KMS-11 (cell line): ENCODE measurements around the gene DMRTB1.
A peak's percentile ranks its signal among the peaks of the same experiment; 100 is the strongest.

Experiments
- H2AFZ ChIP-seq: fragments of 200-600 bp; sonication (generic); 2 replicates; pipeline ENCODE4 v1.6.1; 2016; ENCODE audit warnings: antibody characterized with exemption, mixed run types, low read depth
- H3K27ac ChIP-seq: fragments of 200-600 bp; sonication (generic); 2 replicates; pipeline ENCODE4 v1.6.1; 2016; ENCODE audit warnings: mild to moderate bottlenecking, mixed run types
- H3K27me3 ChIP-seq: fragments of 200-600 bp; sonication (generic); 2 replicates; pipeline ENCODE4 v1.6.1; 2017; ENCODE audit warnings: mild to moderate bottlenecking, low read depth, mixed run types, moderate library complexity; ENCODE audit not compliant: insufficient read depth
- H3K36me3 ChIP-seq: fragments of 200-600 bp; sonication (generic); 2 replicates; pipeline ENCODE4 v1.6.1; 2017; ENCODE audit warnings: mild to moderate bottlenecking, mixed run types; ENCODE audit not compliant: insufficient read depth
- H3K4me1 ChIP-seq: fragments of 200-600 bp; sonication (generic); 2 replicates; pipeline ENCODE4 v1.6.1; 2016; ENCODE audit warnings: mild to moderate bottlenecking, low read depth, mixed run types; ENCODE audit not compliant: poor library complexity, severe bottlenecking
- H3K4me2 ChIP-seq: fragments of 200-600 bp; sonication (generic); 2 replicates; pipeline ENCODE4 v1.7.0; 2016; ENCODE audit warnings: mild to moderate bottlenecking, mixed run types
- H3K4me3 ChIP-seq: fragments of 200-600 bp; sonication (generic); IDR thresholded peaks from 2 replicates; pipeline ENCODE4 v1.6.1; 2017; ENCODE audit warnings: low read depth, low read length, mixed read lengths; ENCODE audit not compliant: insufficient read depth
- H3K79me2 ChIP-seq: fragments of 200-600 bp; sonication (generic); 2 replicates; pipeline ENCODE4 v1.6.1; 2016; ENCODE audit warnings: low read depth, mixed run types; ENCODE audit not compliant: insufficient read depth
- H3K9ac ChIP-seq: fragments of 200-600 bp; sonication (generic); 2 replicates; pipeline ENCODE4 v1.6.1; 2016; ENCODE audit warnings: mild to moderate bottlenecking, mixed run types
- H4K20me1 ChIP-seq: fragments of 200-600 bp; sonication (generic); 2 replicates; pipeline ENCODE4 v1.6.1; 2016; ENCODE audit warnings: mild to moderate bottlenecking, mixed run types; ENCODE audit not compliant: insufficient read depth
- CTCF ChIP-seq: fragments of 200-600 bp; sonication (generic); conservative IDR thresholded peaks from 2 replicates; pipeline ENCODE4 v1.6.1; 2017; ENCODE audit warnings: low read depth, mild to moderate bottlenecking, antibody characterized with exemption, low read length, moderate library complexity, mixed read lengths

The DMRTB1 gene

GRCh38 chr1:53482441-53483153 is 23.4 kb downstream of the DMRTB1 start:
- Histone ChIP-seq H3K4me1 (no peaks in the 10 kb centered on the region), H3K79me2 (no peaks in the 10 kb centered on the region), H4K20me1 (no peaks in the 10 kb centered on the region), H3K9ac (no peak overlapping the region), H3K36me3 (no peaks in the 10 kb centered on the region), H3K27me3 (no peaks in the 10 kb centered on the region), H3K4me2 (no peak overlapping the region), H3K4me3 (no peak overlapping the region), H3K27ac (no peak overlapping the region), H2AFZ (no peak overlapping the region)
- TF ChIP-seq CTCF = no peak

GRCh38 chr1:53483170-53483569 is 24.0 kb downstream of the DMRTB1 start:
- H3K36me3 ChIP-seq = no peaks in the 10 kb centered on the region
- no peak overlapping the region for H3K27ac ChIP-seq
- no peaks in the 10 kb centered on the region for H3K4me1 ChIP-seq
- H3K9ac ChIP-seq = no peak overlapping the region
- TF ChIP-seq CTCF = no peak
- H4K20me1 ChIP-seq = no peaks in the 10 kb centered on the region
- H3K4me3 ChIP-seq = no peak overlapping the region
- no peaks in the 10 kb centered on the region for H3K79me2 ChIP-seq
- no peak overlapping the region for H2AFZ ChIP-seq
- H3K27me3 ChIP-seq = no peaks in the 10 kb centered on the region
- no peak overlapping the region for H3K4me2 ChIP-seq

GRCh38 chr1:53483656-53484055 is 24.5 kb downstream of the DMRTB1 start:
- no peak for TF ChIP-seq CTCF
- Histone ChIP-seq H2AFZ (no peak overlapping the region), H3K79me2 (no peaks in the 10 kb centered on the region), H3K4me3 (no peak overlapping the region), H3K27ac (no peak overlapping the region), H3K27me3 (no peaks in the 10 kb centered on the region), H4K20me1 (no peaks in the 10 kb centered on the region), H3K9ac (no peak overlapping the region), H3K4me2 (no peak overlapping the region), H3K4me1 (no peaks in the 10 kb centered on the region), H3K36me3 (no peaks in the 10 kb centered on the region)

GRCh38 chr1:53484705-53485477 is 25.7 kb downstream of the DMRTB1 start:
- peak overlapping the region; percentile 53; the same call in 1 of the 2 replicates for H2AFZ ChIP-seq
- H3K36me3 ChIP-seq = no peaks in the 10 kb centered on the region
- TF ChIP-seq CTCF = no peak
- no peak overlapping the region for H3K9ac ChIP-seq
- no peaks in the 10 kb centered on the region for H4K20me1 ChIP-seq
- H3K79me2 ChIP-seq = no peaks in the 10 kb centered on the region
- no peak overlapping the region for H3K27ac ChIP-seq
- H3K27me3 ChIP-seq = no peaks in the 10 kb centered on the region
- H3K4me2 ChIP-seq = no peak overlapping the region
- no peaks in the 10 kb centered on the region for H3K4me1 ChIP-seq
- no peak overlapping the region for H3K4me3 ChIP-seq
